K562 (cell line): ENCODE measurements around the gene TMCO1. TPM values are rescaled to one million over a fixed set of nuclear protein-coding genes. Genes with fewer than 3 reads are reported as not detected.
A peak's percentile ranks its signal among the peaks of the same experiment; 100 is the strongest.

Experiments used
- HDAC1 ChIP-seq, 2 experiments: fragments of 450-650 bp; IDR thresholded peaks; 2 replicates each; pipeline ENCODE4 v1.6.1; 2016 to 2017; ENCODE audit warnings: inconsistent platforms in 1 of 2, mild to moderate bottlenecking in 1 of 2, moderate library complexity in 1 of 2
- KDM4B ChIP-seq, 2 experiments: fragments of 450-650 bp in 1 of 2; sonication (generic) in 1 of 2; IDR thresholded peaks; 2 replicates each; pipeline ENCODE4 v1.6.1; 2016 to 2017; ENCODE audit warnings: borderline replicate concordance in 2 of 2, antibody characterized with exemption in 1 of 2, low read depth in 1 of 2, mild to moderate bottlenecking in 1 of 2
- STAT5A ChIP-seq: IDR thresholded peaks from 2 replicates; pipeline ENCODE4 v1.6.1; 2012; ENCODE audit warnings: low read length, inconsistent platforms, borderline replicate concordance
- YBX1 ChIP-seq: fragments of 450-650 bp; IDR thresholded peaks from 2 replicates; pipeline ENCODE4 v1.7.1; 2016; ENCODE audit warnings: mild to moderate bottlenecking
- ZC3H4 ChIP-seq: sonication (generic); formaldehyde crosslinking; IDR thresholded peaks from 2 replicates; pipeline ENCODE4 v1.9.0; 2021; ENCODE audit warnings: missing genetic modification reagents, borderline replicate concordance
- polyA plus RNA-seq, 8 experiments: library from polyadenylated mRNA; depleted of rRNA in 4 of 8; stranded (reverse) in 5 of 8; unstranded in 3 of 8; fragments of >200 nt; fragmentation: Nextera tagmentation in 2 of 8; fragmentation: Illumina TruSeq in 1 of 8; extraction: Ambion mirVana in 2 of 8; extraction: Trizol in 1 of 8; gene quantifications; 2 replicates each; pipeline versions ENCODE4 v1.2.1 to v1.2.3, GENCODE V29; 2011 to 2014; ENCODE audit warnings: inconsistent platforms in 1 of 8, missing spikeins in 1 of 8
- total RNA-seq, 7 experiments: library from RNA; depleted of rRNA in 6 of 7; stranded (reverse); fragments of >200 nt in 6 of 7; fragmentation: Illumina TruSeq in 2 of 7; extraction: Trizol in 2 of 7; gene quantifications; 2 replicates each; pipeline versions ENCODE4 v1.2.1 to v1.2.3, GENCODE V29; 2011 to 2021; ENCODE audit warnings: low replicate concordance in 1 of 7
- TF ChIP-seq, protein P1 (sequence below): fragments of 450-650 bp; IDR thresholded peaks from 2 replicates; pipeline ENCODE4 v1.6.1; 2016; ENCODE audit warnings: mild to moderate bottlenecking, moderate library complexity
- TF ChIP-seq, protein P2 (sequence below): sonication (generic); formaldehyde crosslinking; IDR thresholded peaks from 2 replicates; pipeline ENCODE4 v1.9.0; 2022; ENCODE audit warnings: mild to moderate bottlenecking, missing genetic modification reagents
- TF ChIP-seq, protein P3 (sequence below), 2 experiments: fragments of 150-350 bp in 1 of 2; IDR thresholded peaks; 2 replicates each; pipeline ENCODE4 v1.6.1; 2012 to 2016; ENCODE audit warnings: low read depth in 2 of 2, low read length in 2 of 2, mild to moderate bottlenecking in 1 of 2, moderate library complexity in 1 of 2
- TF ChIP-seq, protein P4 (sequence below), 3 experiments: IDR thresholded peaks in 2 of 3; conservative IDR thresholded peaks in 1 of 3; 2 replicates each; pipeline ENCODE4 v1.5.1; 2011 to 2012; ENCODE audit warnings: low read length in 3 of 3, mild to moderate bottlenecking in 3 of 3, control low read depth in 2 of 3, improper control_type of control experiment in 1 of 3, inconsistent platforms in 1 of 3, low read depth in 1 of 3, mixed read lengths in 1 of 3, moderate library complexity in 1 of 3; ENCODE audit not compliant: insufficient read depth in 2 of 3

The TMCO1 gene
- total and polyA plus RNA-seq, 9 of the 15 experiments (the other 6 are each of a cell fraction or from before 2014, with no cell fraction given): 69.3 to 561 (median 175) TPM

DNA sequence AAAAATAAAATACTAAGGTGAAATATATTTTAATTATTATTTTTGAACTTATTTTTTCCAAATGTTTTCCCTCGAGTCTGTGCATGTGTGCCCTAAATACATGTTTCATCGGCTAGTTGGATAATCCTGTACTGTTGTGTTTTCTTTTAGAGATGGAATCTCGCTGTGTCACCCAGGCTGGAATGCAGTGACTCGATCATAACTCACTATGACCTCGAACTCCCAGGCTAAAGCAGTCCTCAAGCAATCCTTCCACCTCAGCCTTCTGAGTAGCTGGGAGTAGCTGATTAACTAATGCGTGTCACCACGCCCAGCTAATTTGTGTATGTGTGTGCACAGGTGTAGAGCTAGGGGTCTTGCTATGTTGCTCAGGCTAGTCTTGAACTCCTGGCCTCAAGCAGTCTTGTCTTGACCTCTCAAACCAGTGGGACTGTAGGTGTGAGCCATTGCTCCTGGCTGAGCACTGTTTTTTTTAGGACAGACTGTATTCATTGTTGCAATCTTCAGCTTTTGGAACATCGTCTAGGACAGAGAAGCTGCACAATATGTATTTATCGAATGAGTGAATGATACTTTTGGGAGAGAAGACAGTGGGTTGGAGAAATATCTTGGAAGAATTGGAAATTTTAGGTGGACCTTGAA, 4.8 kb upstream of the TMCO1 start (continued):
- TF ChIP-seq, protein P1, sequence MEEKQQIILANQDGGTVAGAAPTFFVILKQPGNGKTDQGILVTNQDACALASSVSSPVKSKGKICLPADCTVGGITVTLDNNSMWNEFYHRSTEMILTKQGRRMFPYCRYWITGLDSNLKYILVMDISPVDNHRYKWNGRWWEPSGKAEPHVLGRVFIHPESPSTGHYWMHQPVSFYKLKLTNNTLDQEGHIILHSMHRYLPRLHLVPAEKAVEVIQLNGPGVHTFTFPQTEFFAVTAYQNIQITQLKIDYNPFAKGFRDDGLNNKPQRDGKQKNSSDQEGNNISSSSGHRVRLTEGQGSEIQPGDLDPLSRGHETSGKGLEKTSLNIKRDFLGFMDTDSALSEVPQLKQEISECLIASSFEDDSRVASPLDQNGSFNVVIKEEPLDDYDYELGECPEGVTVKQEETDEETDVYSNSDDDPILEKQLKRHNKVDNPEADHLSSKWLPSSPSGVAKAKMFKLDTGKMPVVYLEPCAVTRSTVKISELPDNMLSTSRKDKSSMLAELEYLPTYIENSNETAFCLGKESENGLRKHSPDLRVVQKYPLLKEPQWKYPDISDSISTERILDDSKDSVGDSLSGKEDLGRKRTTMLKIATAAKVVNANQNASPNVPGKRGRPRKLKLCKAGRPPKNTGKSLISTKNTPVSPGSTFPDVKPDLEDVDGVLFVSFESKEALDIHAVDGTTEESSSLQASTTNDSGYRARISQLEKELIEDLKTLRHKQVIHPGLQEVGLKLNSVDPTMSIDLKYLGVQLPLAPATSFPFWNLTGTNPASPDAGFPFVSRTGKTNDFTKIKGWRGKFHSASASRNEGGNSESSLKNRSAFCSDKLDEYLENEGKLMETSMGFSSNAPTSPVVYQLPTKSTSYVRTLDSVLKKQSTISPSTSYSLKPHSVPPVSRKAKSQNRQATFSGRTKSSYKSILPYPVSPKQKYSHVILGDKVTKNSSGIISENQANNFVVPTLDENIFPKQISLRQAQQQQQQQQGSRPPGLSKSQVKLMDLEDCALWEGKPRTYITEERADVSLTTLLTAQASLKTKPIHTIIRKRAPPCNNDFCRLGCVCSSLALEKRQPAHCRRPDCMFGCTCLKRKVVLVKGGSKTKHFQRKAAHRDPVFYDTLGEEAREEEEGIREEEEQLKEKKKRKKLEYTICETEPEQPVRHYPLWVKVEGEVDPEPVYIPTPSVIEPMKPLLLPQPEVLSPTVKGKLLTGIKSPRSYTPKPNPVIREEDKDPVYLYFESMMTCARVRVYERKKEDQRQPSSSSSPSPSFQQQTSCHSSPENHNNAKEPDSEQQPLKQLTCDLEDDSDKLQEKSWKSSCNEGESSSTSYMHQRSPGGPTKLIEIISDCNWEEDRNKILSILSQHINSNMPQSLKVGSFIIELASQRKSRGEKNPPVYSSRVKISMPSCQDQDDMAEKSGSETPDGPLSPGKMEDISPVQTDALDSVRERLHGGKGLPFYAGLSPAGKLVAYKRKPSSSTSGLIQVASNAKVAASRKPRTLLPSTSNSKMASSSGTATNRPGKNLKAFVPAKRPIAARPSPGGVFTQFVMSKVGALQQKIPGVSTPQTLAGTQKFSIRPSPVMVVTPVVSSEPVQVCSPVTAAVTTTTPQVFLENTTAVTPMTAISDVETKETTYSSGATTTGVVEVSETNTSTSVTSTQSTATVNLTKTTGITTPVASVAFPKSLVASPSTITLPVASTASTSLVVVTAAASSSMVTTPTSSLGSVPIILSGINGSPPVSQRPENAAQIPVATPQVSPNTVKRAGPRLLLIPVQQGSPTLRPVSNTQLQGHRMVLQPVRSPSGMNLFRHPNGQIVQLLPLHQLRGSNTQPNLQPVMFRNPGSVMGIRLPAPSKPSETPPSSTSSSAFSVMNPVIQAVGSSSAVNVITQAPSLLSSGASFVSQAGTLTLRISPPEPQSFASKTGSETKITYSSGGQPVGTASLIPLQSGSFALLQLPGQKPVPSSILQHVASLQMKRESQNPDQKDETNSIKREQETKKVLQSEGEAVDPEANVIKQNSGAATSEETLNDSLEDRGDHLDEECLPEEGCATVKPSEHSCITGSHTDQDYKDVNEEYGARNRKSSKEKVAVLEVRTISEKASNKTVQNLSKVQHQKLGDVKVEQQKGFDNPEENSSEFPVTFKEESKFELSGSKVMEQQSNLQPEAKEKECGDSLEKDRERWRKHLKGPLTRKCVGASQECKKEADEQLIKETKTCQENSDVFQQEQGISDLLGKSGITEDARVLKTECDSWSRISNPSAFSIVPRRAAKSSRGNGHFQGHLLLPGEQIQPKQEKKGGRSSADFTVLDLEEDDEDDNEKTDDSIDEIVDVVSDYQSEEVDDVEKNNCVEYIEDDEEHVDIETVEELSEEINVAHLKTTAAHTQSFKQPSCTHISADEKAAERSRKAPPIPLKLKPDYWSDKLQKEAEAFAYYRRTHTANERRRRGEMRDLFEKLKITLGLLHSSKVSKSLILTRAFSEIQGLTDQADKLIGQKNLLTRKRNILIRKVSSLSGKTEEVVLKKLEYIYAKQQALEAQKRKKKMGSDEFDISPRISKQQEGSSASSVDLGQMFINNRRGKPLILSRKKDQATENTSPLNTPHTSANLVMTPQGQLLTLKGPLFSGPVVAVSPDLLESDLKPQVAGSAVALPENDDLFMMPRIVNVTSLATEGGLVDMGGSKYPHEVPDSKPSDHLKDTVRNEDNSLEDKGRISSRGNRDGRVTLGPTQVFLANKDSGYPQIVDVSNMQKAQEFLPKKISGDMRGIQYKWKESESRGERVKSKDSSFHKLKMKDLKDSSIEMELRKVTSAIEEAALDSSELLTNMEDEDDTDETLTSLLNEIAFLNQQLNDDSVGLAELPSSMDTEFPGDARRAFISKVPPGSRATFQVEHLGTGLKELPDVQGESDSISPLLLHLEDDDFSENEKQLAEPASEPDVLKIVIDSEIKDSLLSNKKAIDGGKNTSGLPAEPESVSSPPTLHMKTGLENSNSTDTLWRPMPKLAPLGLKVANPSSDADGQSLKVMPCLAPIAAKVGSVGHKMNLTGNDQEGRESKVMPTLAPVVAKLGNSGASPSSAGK: peak; percentile 37; the same call in 1 of the 2 replicates
- TF ChIP-seq, protein P2, sequence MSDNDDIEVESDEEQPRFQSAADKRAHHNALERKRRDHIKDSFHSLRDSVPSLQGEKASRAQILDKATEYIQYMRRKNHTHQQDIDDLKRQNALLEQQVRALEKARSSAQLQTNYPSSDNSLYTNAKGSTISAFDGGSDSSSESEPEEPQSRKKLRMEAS (CRISPR knock-in tag): no peak
- TF ChIP-seq YBX1 (no peak), ZC3H4 (no peak), STAT5A (no peak), HDAC1 (IDR thresholded peaks at IDR 0.05) (0 out of 4 replicates have a peak, but pooled peaks of 1 of the 2 experiments have one; percentile 11), KDM4B (IDR thresholded peaks at IDR 0.05; ENCODE audit: borderline replicate concordance in 2 of 2, low read depth in 1 of 2) (no peak)
- TF ChIP-seq, protein P3, sequence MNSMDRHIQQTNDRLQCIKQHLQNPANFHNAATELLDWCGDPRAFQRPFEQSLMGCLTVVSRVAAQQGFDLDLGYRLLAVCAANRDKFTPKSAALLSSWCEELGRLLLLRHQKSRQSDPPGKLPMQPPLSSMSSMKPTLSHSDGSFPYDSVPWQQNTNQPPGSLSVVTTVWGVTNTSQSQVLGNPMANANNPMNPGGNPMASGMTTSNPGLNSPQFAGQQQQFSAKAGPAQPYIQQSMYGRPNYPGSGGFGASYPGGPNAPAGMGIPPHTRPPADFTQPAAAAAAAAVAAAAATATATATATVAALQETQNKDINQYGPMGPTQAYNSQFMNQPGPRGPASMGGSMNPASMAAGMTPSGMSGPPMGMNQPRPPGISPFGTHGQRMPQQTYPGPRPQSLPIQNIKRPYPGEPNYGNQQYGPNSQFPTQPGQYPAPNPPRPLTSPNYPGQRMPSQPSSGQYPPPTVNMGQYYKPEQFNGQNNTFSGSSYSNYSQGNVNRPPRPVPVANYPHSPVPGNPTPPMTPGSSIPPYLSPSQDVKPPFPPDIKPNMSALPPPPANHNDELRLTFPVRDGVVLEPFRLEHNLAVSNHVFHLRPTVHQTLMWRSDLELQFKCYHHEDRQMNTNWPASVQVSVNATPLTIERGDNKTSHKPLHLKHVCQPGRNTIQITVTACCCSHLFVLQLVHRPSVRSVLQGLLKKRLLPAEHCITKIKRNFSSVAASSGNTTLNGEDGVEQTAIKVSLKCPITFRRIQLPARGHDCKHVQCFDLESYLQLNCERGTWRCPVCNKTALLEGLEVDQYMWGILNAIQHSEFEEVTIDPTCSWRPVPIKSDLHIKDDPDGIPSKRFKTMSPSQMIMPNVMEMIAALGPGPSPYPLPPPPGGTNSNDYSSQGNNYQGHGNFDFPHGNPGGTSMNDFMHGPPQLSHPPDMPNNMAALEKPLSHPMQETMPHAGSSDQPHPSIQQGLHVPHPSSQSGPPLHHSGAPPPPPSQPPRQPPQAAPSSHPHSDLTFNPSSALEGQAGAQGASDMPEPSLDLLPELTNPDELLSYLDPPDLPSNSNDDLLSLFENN (IDR thresholded peaks at IDR 0.05; ENCODE audit: low read depth in 2 of 2, low read length in 2 of 2): no peak
- TF ChIP-seq, protein P4, sequence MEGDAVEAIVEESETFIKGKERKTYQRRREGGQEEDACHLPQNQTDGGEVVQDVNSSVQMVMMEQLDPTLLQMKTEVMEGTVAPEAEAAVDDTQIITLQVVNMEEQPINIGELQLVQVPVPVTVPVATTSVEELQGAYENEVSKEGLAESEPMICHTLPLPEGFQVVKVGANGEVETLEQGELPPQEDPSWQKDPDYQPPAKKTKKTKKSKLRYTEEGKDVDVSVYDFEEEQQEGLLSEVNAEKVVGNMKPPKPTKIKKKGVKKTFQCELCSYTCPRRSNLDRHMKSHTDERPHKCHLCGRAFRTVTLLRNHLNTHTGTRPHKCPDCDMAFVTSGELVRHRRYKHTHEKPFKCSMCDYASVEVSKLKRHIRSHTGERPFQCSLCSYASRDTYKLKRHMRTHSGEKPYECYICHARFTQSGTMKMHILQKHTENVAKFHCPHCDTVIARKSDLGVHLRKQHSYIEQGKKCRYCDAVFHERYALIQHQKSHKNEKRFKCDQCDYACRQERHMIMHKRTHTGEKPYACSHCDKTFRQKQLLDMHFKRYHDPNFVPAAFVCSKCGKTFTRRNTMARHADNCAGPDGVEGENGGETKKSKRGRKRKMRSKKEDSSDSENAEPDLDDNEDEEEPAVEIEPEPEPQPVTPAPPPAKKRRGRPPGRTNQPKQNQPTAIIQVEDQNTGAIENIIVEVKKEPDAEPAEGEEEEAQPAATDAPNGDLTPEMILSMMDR (IDR thresholded peaks at IDR 0.05 in 2 of 3, conservative IDR thresholded peaks at IDR 0.05 in 1 of 3; ENCODE audit: insufficient read depth in 2 of 3, low read depth in 1 of 3, low read length in 3 of 3): no peak
